ENCODE results near the gene SEC16A. TPM values are rescaled to one million over a fixed set of nuclear protein-coding genes. Genes with fewer than 3 reads are reported as not detected.

Gene SEC16A
- total RNA-seq, 1 donor: 38.4 TPM

DNA sequence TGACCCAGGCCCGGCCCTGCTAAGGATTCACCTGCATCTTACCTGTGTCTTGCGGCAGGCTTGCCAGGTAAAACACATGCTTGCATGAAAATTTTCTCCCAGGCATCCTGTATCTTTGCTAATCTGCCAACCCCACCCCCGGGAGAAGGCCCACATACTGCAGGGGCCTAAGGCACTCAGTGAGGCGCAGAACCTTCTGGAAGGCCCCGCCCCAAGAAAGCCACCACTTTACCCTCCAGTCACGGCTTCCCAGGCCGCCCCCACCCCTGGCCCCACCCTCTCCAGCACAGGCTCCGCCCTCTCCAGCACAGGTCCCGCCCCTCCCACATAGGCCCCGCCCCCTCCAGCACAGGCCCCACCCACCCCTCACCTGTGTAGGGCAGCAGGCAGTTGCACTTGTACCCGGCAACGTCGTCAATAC lies 29.8 kb upstream of the SEC16A start:
- TF ChIP-seq, protein P1, sequence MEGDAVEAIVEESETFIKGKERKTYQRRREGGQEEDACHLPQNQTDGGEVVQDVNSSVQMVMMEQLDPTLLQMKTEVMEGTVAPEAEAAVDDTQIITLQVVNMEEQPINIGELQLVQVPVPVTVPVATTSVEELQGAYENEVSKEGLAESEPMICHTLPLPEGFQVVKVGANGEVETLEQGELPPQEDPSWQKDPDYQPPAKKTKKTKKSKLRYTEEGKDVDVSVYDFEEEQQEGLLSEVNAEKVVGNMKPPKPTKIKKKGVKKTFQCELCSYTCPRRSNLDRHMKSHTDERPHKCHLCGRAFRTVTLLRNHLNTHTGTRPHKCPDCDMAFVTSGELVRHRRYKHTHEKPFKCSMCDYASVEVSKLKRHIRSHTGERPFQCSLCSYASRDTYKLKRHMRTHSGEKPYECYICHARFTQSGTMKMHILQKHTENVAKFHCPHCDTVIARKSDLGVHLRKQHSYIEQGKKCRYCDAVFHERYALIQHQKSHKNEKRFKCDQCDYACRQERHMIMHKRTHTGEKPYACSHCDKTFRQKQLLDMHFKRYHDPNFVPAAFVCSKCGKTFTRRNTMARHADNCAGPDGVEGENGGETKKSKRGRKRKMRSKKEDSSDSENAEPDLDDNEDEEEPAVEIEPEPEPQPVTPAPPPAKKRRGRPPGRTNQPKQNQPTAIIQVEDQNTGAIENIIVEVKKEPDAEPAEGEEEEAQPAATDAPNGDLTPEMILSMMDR (IDR thresholded peaks at IDR 0.05; ENCODE audit: extremely low read depth, low read depth, low read length): no peak
- Histone ChIP-seq H3K36me3 (ENCODE audit: insufficient read depth, low read length) (peaks cover 33% of the 10 kb centered on the region), H3K27ac (ENCODE audit: low read depth, low read length) (no peak overlapping the region), H3K9me3 (ENCODE audit: low read depth, low read length) (no peaks in the 10 kb centered on the region), H4K20me1 (ENCODE audit: insufficient read depth, low read length) (no peaks in the 10 kb centered on the region), H3K4me1 (ENCODE audit: insufficient read depth, low read length) (no peaks in the 10 kb centered on the region), H3K27me3 (ENCODE audit: insufficient read depth, low read length) (no peaks in the 10 kb centered on the region), H3K4me2 (ENCODE audit: insufficient read depth, low read length) (no peak overlapping the region), H2AFZ (ENCODE audit: low read length) (no peak overlapping the region), H3K79me2 (ENCODE audit: insufficient read depth, low read length) (no peaks in the 10 kb centered on the region), H3K4me3 (ENCODE audit: insufficient read depth, low read length) (no peak overlapping the region)
- no peak for DNase-seq (ENCODE audit: insufficient read length, low spot score, missing footprints)

DNA sequence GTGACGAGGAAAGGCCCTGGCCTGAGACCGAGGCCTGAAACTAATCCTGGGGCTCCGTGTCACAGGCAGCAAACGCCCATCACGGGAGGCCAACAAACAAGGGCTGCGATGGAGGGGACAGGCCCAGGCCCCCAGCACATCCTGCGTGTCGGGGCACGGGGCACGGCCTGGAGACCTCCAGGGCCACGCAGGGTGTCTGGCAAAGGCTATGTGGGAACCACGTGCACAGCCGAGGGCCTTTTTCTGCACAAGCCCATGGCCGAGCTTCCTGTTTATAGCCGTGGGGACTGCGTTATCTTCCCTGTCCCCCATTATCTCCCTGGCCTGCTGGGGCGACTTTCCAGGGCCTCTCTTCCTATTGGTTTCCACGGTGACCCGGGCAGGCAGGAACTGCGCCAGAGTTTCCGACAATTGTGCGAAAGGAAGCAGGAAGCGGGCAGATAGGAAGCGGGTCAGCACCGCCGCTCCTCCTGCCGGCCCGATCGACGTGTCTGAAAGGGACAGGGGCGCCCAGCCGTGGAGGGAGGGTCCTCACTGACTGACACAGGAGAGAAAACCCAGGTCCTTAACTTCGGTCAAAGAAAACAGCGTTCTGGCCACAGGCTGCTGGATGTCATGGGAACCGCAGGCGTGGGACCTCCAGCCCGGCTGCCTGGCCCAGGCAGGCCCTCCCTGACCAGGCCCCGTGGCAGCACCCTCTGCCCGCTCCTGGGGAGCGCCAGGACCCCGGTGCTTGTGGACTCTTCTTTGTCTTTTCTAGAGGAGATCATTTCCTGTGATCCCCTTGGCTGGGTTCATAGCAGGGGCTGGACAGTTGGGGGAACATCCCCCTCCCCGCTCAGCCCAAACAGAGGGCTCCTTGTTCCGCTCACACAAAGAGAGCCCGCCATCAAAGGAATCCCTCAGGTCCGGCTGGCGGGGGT lies 29.1 kb upstream of the SEC16A start:
- H3K27me3 ChIP-seq (ENCODE audit: insufficient read depth, low read length): no peaks in the 10 kb centered on the region
- H3K79me2 ChIP-seq (ENCODE audit: insufficient read depth, low read length): no peaks in the 10 kb centered on the region
- peaks cover 39% of the 10 kb centered on the region for H3K36me3 ChIP-seq (ENCODE audit: insufficient read depth, low read length)
- H3K9me3 ChIP-seq (ENCODE audit: low read depth, low read length): no peaks in the 10 kb centered on the region
- H3K27ac ChIP-seq (ENCODE audit: low read depth, low read length): no peak overlapping the region
- DNase-seq (ENCODE audit: insufficient read length, low spot score, missing footprints): no peak
- H4K20me1 ChIP-seq (ENCODE audit: insufficient read depth, low read length): no peaks in the 10 kb centered on the region
- TF ChIP-seq, protein P1 (IDR thresholded peaks at IDR 0.05; ENCODE audit: extremely low read depth, low read depth, low read length): no peak
- H2AFZ ChIP-seq (ENCODE audit: low read length): no peak overlapping the region
- no peak overlapping the region for H3K4me2 ChIP-seq (ENCODE audit: insufficient read depth, low read length)
- H3K4me3 ChIP-seq (ENCODE audit: insufficient read depth, low read length): no peak overlapping the region
- H3K4me1 ChIP-seq (ENCODE audit: insufficient read depth, low read length): no peaks in the 10 kb centered on the region

DNA sequence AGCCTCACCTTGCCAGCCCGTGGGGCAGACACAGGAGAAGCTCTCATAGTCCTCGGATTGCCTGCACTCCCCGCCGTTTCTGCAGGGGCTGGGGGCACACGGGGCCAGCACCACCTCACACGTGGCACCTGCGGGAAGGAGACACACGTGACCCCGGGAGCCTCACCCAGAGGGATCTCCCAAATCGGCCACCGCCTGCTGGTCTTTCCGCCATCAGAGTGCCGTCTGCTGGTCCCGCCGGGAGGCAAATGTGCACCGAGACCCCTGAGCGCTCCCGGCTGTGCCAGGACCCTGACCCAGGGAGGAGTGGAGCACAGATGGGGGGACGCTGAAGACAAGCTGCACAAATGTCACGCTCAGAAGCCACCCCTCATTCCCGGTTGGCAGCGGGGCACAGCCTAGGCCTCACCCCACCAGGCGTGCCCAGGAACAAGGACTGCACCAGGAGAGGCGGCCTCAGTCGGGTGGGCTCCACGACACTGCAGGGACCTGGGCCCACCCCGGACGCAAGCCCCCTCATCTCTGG lies 28.4 kb upstream of the SEC16A start:
- no peak overlapping the region for H3K4me2 ChIP-seq (ENCODE audit: insufficient read depth, low read length)
- H3K36me3 ChIP-seq (ENCODE audit: insufficient read depth, low read length): peaks cover 46% of the 10 kb centered on the region

DNA sequence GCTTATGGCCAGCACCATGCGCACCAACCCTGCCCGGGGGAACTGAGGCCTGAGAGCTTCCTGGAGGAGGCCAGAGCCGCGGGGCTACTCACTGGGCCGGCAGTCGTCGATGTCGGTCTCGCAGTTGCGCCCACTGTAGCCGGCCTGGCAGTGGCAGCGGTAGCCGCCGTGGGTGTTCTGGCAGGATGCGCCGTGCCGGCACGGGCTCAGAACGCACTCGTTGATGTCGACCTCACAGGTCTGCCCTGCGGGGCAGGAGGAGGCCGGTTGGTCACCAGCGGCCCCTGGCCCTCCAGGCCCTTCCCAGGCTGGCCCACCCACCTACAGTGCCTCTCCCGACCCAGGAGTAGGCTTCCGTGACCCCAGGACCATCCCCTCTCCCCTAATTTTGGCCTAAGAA lies 27.7 kb upstream of the SEC16A start:
- DNase-seq (ENCODE audit: insufficient read length, low spot score, missing footprints): no peak
- H3K4me2 ChIP-seq (ENCODE audit: insufficient read depth, low read length): no peak overlapping the region
- no peak overlapping the region for H2AFZ ChIP-seq (ENCODE audit: low read length)
- H3K9me3 ChIP-seq (ENCODE audit: low read depth, low read length): no peaks in the 10 kb centered on the region
- TF ChIP-seq, protein P1 (IDR thresholded peaks at IDR 0.05; ENCODE audit: extremely low read depth, low read depth, low read length): no peak
- no peak overlapping the region for H3K4me3 ChIP-seq (ENCODE audit: insufficient read depth, low read length)
- H3K27ac ChIP-seq (ENCODE audit: low read depth, low read length): no peak overlapping the region
- no peaks in the 10 kb centered on the region for H3K27me3 ChIP-seq (ENCODE audit: insufficient read depth, low read length)
- H4K20me1 ChIP-seq (ENCODE audit: insufficient read depth, low read length): no peaks in the 10 kb centered on the region
- peaks cover 46% of the 10 kb centered on the region for H3K36me3 ChIP-seq (ENCODE audit: insufficient read depth, low read length)
- no peaks in the 10 kb centered on the region for H3K4me1 ChIP-seq (ENCODE audit: insufficient read depth, low read length)
- H3K79me2 ChIP-seq (ENCODE audit: insufficient read depth, low read length): no peaks in the 10 kb centered on the region

More for the DNA sequence above, 28.4 kb upstream of the SEC16A start:
- no peaks in the 10 kb centered on the region for H3K79me2 ChIP-seq (ENCODE audit: insufficient read depth, low read length)
- H3K4me1 ChIP-seq (ENCODE audit: insufficient read depth, low read length): no peaks in the 10 kb centered on the region
- H3K4me3 ChIP-seq (ENCODE audit: insufficient read depth, low read length): no peak overlapping the region
- H3K9me3 ChIP-seq (ENCODE audit: low read depth, low read length): no peaks in the 10 kb centered on the region
- no peak overlapping the region for H3K27ac ChIP-seq (ENCODE audit: low read depth, low read length)
- H2AFZ ChIP-seq (ENCODE audit: low read length): no peak overlapping the region
- no peaks in the 10 kb centered on the region for H3K27me3 ChIP-seq (ENCODE audit: insufficient read depth, low read length)
- no peaks in the 10 kb centered on the region for H4K20me1 ChIP-seq (ENCODE audit: insufficient read depth, low read length)
- no peak for DNase-seq (ENCODE audit: insufficient read length, low spot score, missing footprints)
- TF ChIP-seq, protein P1 (IDR thresholded peaks at IDR 0.05; ENCODE audit: extremely low read depth, low read depth, low read length): no peak

All from osteoblast (primary cell).